Astrocyte (in vitro differentiated cells and primary cell): Measurements from ENCODE around the gene PPP2R5C. TPM values are rescaled to one million over a fixed set of nuclear protein-coding genes. Genes with fewer than 3 reads are reported as not detected.

Experiments used
- DNase-seq: peaks from one replicate; pipeline ENCODE4 v3.0.0-alpha.2; 2010; ENCODE audit warnings: low read depth
- FAIRE-seq: peaks from 2 replicates; lab custom pipeline; 2011; peaks lifted over from hg19 to GRCh38; lab: Jason Lieb, UNC
- H2AFZ ChIP-seq: 2 replicates; pipeline ENCODE4 v1.6.0; 2012; ENCODE audit warnings: low read depth, low read length, inconsistent platforms
- H3K27ac ChIP-seq: 2 replicates; pipeline ENCODE4 v1.5.1; 2011; ENCODE audit warnings: low read depth, low read length, inconsistent platforms
- H3K27me3 ChIP-seq: 2 replicates; pipeline ENCODE4 v1.6.0; 2011; ENCODE audit warnings: low read length, inconsistent platforms; ENCODE audit not compliant: insufficient read depth
- H3K36me3 ChIP-seq: 2 replicates; pipeline ENCODE4 v1.5.1; 2011; ENCODE audit warnings: low read length, inconsistent platforms; ENCODE audit not compliant: insufficient read depth
- H3K4me1 ChIP-seq: 2 replicates; pipeline ENCODE4 v1.5.1; 2011; ENCODE audit warnings: low read length, inconsistent platforms; ENCODE audit not compliant: insufficient read depth
- H3K4me2 ChIP-seq: 2 replicates; pipeline ENCODE4 v1.6.0; 2012; ENCODE audit warnings: low read length, inconsistent platforms
- H3K4me3 ChIP-seq: 2 replicates; pipeline ENCODE4 v1.5.1; 2011; ENCODE audit warnings: low read depth, mild to moderate bottlenecking, low read length, inconsistent platforms; ENCODE audit not compliant: insufficient read depth
- H3K79me2 ChIP-seq: 2 replicates; pipeline ENCODE4 v1.6.0; 2012; ENCODE audit warnings: mild to moderate bottlenecking, low read length, inconsistent platforms; ENCODE audit not compliant: insufficient read depth
- H3K9ac ChIP-seq: 2 replicates; pipeline ENCODE4 v1.6.0; 2012; ENCODE audit warnings: mild to moderate bottlenecking, low read length, inconsistent platforms
- H3K9me3 ChIP-seq: 2 replicates; pipeline ENCODE4 v1.5.1; 2012; ENCODE audit warnings: low read depth, mild to moderate bottlenecking, low read length, inconsistent platforms; ENCODE audit not compliant: insufficient read depth
- H4K20me1 ChIP-seq: 2 replicates; pipeline ENCODE4 v1.6.0; 2012; ENCODE audit warnings: low read length, inconsistent platforms; ENCODE audit not compliant: insufficient read depth
- H3K27ac Mint-ChIP-seq: one replicate; pipeline ENCODE4 v1.8.0; 2021; ENCODE audit warnings: mild to moderate bottlenecking, mixed read lengths; ENCODE audit not compliant: unreplicated experiment
- H3K27me3 Mint-ChIP-seq: one replicate; pipeline ENCODE4 v1.8.0; 2021; ENCODE audit warnings: low read depth, mixed read lengths; ENCODE audit not compliant: unreplicated experiment
- H3K36me3 Mint-ChIP-seq: one replicate; pipeline ENCODE4 v1.8.0; 2021; ENCODE audit warnings: low read depth, mixed read lengths; ENCODE audit not compliant: unreplicated experiment
- H3K4me1 Mint-ChIP-seq: one replicate; pipeline ENCODE4 v1.8.0; 2021; ENCODE audit warnings: low read depth, mixed read lengths; ENCODE audit not compliant: unreplicated experiment
- H3K4me3 Mint-ChIP-seq: one replicate; pipeline ENCODE4 v1.8.0; 2021; ENCODE audit warnings: mild to moderate bottlenecking, moderate library complexity, mixed read lengths; ENCODE audit not compliant: unreplicated experiment
- H3K9me3 Mint-ChIP-seq: one replicate; pipeline ENCODE4 v1.8.0; 2021; ENCODE audit warnings: mild to moderate bottlenecking, mixed read lengths; ENCODE audit not compliant: unreplicated experiment
- EZH2 ChIP-seq: IDR thresholded peaks from 2 replicates; pipeline ENCODE4 v1.6.1; 2012; ENCODE audit warnings: mild to moderate bottlenecking, low read length, inconsistent platforms; ENCODE audit not compliant: insufficient read depth
- total RNA-seq: library from RNA; stranded (reverse); gene quantifications from 2 replicates; pipeline ENCODE4 v1.2.1, GENCODE V29; 2021
- TF ChIP-seq, protein P1 (sequence below): IDR thresholded peaks from 2 replicates; pipeline ENCODE4 v1.5.1; 2011; ENCODE audit warnings: low read depth, mild to moderate bottlenecking, inconsistent platforms, low read length, moderate library complexity; ENCODE audit not compliant: insufficient read depth

The PPP2R5C gene
- total RNA-seq, 1 donor from 2014 or later, result 102 TPM

- FAIRE-seq, result no peak
- Mint-ChIP-seq H3K9me3 (peaks cover 8% of the 10 kb centered on the region), H3K36me3 (no peaks in the 10 kb centered on the region), H3K27me3 (peaks cover 5% of the 10 kb centered on the region), H3K4me1 (peaks cover 10% of the 10 kb centered on the region), H3K27ac (no peak overlapping the region), H3K4me3 (no peak overlapping the region)
- DNase-seq, result no peak
- Histone ChIP-seq H3K27ac (no peak overlapping the region), H3K4me2 (no peak overlapping the region), H4K20me1 (no peaks in the 10 kb centered on the region), H3K4me3 (no peak overlapping the region), H3K4me1 (no peaks in the 10 kb centered on the region), H3K79me2 (no peaks in the 10 kb centered on the region), H2AFZ (no peak overlapping the region), H3K9me3 (no peaks in the 10 kb centered on the region), H3K27me3 (no peaks in the 10 kb centered on the region), H3K9ac (no peak overlapping the region), H3K36me3 (no peaks in the 10 kb centered on the region)
- TF ChIP-seq, protein P1, sequence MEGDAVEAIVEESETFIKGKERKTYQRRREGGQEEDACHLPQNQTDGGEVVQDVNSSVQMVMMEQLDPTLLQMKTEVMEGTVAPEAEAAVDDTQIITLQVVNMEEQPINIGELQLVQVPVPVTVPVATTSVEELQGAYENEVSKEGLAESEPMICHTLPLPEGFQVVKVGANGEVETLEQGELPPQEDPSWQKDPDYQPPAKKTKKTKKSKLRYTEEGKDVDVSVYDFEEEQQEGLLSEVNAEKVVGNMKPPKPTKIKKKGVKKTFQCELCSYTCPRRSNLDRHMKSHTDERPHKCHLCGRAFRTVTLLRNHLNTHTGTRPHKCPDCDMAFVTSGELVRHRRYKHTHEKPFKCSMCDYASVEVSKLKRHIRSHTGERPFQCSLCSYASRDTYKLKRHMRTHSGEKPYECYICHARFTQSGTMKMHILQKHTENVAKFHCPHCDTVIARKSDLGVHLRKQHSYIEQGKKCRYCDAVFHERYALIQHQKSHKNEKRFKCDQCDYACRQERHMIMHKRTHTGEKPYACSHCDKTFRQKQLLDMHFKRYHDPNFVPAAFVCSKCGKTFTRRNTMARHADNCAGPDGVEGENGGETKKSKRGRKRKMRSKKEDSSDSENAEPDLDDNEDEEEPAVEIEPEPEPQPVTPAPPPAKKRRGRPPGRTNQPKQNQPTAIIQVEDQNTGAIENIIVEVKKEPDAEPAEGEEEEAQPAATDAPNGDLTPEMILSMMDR, result no peak
- TF ChIP-seq EZH2, result no peak
Observed at GRCh38 chr14:101713621-101714349, 47.7 kb upstream of the PPP2R5C start.

GRCh38 chr14:101714394-101714793 lies 47.1 kb upstream of the PPP2R5C start:
- no peaks in the 10 kb centered on the region for H3K36me3 ChIP-seq
- H3K9ac ChIP-seq, result no peak overlapping the region
- peaks cover 11% of the 10 kb centered on the region for H3K9me3 Mint-ChIP-seq
- peaks cover 5% of the 10 kb centered on the region for H3K27me3 Mint-ChIP-seq
- H3K79me2 ChIP-seq, result no peaks in the 10 kb centered on the region
- H4K20me1 ChIP-seq, result no peaks in the 10 kb centered on the region
- no peak for FAIRE-seq
- H3K9me3 ChIP-seq, result no peaks in the 10 kb centered on the region
- DNase-seq, result no peak
- no peaks in the 10 kb centered on the region for H3K27me3 ChIP-seq
- no peak overlapping the region for H3K4me3 Mint-ChIP-seq
- H3K4me1 ChIP-seq, result no peaks in the 10 kb centered on the region
- H3K4me1 Mint-ChIP-seq, result peaks cover 10% of the 10 kb centered on the region
- no peak overlapping the region for H3K4me3 ChIP-seq
- H3K27ac Mint-ChIP-seq, result no peak overlapping the region
- H3K27ac ChIP-seq, result no peak overlapping the region
- H3K4me2 ChIP-seq, result no peak overlapping the region
- no peak for TF ChIP-seq EZH2
- TF ChIP-seq, protein P1, result no peak
- no peak overlapping the region for H2AFZ ChIP-seq
- H3K36me3 Mint-ChIP-seq, result no peaks in the 10 kb centered on the region
